ENCODE results near the gene CLSTN2.

The CLSTN2 gene

GRCh38 chr3:140225996-140226395 lies 291.0 kb downstream of the CLSTN2 start:
- DNase-seq (ENCODE audit: low read depth, low spot score) = no peak

GRCh38 chr3:140233702-140234101 lies 298.7 kb downstream of the CLSTN2 start:
- no peak for DNase-seq (ENCODE audit: low read depth, low spot score)

- no peak for DNase-seq (ENCODE audit: low read depth, low spot score)
Measured at GRCh38 chr3:140234256-140234655, 299.3 kb downstream of the CLSTN2 start.

GRCh38 chr3:140236836-140237501 lies 302.0 kb downstream of the CLSTN2 start:
- no peak for DNase-seq (ENCODE audit: low read depth, low spot score)

GRCh38 chr3:140238646-140239314 lies 303.8 kb downstream of the CLSTN2 start:
- DNase-seq (ENCODE audit: low read depth, low spot score) = peak; percentile 13

GRCh38 chr3:140242818-140243276 lies 307.9 kb downstream of the CLSTN2 start:
- peak; percentile 46 for DNase-seq (ENCODE audit: low read depth, low spot score)

GRCh38 chr3:140243575-140243974 lies 308.6 kb downstream of the CLSTN2 start:
- no peak for DNase-seq (ENCODE audit: low read depth, low spot score)

- DNase-seq (ENCODE audit: low read depth, low spot score) = peak; percentile 76
Measured at GRCh38 chr3:140244893-140245292, 309.9 kb downstream of the CLSTN2 start.

- no peak for DNase-seq (ENCODE audit: low read depth, low spot score)
Measured at GRCh38 chr3:140246578-140246977, 311.6 kb downstream of the CLSTN2 start.

GRCh38 chr3:140247775-140248174 lies 312.8 kb downstream of the CLSTN2 start:
- no peak for DNase-seq (ENCODE audit: low read depth, low spot score)

GRCh38 chr3:140249188-140249587 lies 314.2 kb downstream of the CLSTN2 start:
- DNase-seq (ENCODE audit: low read depth, low spot score) = no peak

- no peak for DNase-seq (ENCODE audit: low read depth, low spot score)
Measured at GRCh38 chr3:140250010-140250855, 315.2 kb downstream of the CLSTN2 start.

- no peak for DNase-seq (ENCODE audit: low read depth, low spot score)
Measured at GRCh38 chr3:140250945-140251344, 316.0 kb downstream of the CLSTN2 start.

GRCh38 chr3:140251678-140252077 lies 316.7 kb downstream of the CLSTN2 start:
- DNase-seq (ENCODE audit: low read depth, low spot score) = no peak

- DNase-seq (ENCODE audit: low read depth, low spot score) = no peak
Measured at GRCh38 chr3:140252812-140253656, 318.0 kb downstream of the CLSTN2 start.

GRCh38 chr3:140258222-140258724 lies 323.3 kb downstream of the CLSTN2 start:
- no peak for DNase-seq (ENCODE audit: low read depth, low spot score)

- DNase-seq (ENCODE audit: low read depth, low spot score) = no peak
Measured at GRCh38 chr3:140265302-140265701, 330.3 kb downstream of the CLSTN2 start.

- no peak for DNase-seq (ENCODE audit: low read depth, low spot score)
Measured at GRCh38 chr3:140268103-140268502, 333.1 kb downstream of the CLSTN2 start.

GRCh38 chr3:140268610-140269009 lies 333.6 kb downstream of the CLSTN2 start:
- no peak for DNase-seq (ENCODE audit: low read depth, low spot score)

GRCh38 chr3:140270329-140270728 lies 335.3 kb downstream of the CLSTN2 start:
- no peak for DNase-seq (ENCODE audit: low read depth, low spot score)

- no peak for DNase-seq (ENCODE audit: low read depth, low spot score)
Measured at GRCh38 chr3:140273542-140274195, 338.7 kb downstream of the CLSTN2 start.
